Activated naive CD8-positive, alpha-beta T cell treated with anti-CD3 and anti-CD28 coated beads, Interleukin-2, amount 50 U/mL, for 24 hours (primary cell): ENCODE measurements around the gene GAREM1.
"Not testable (repeated sequence)": the region's sequence is repeated elsewhere in the genome, so short reads cannot be mapped to it uniquely, and the experiment has no call there.

Experiments
- ATAC-seq: fragments of 150-1000 bp; cut with Tn5 transposase; one replicate; pipeline ENCODE4 v1.10.0; 2021
- DNase-seq: peaks from one replicate; pipeline ENCODE4 v3.0.0; 2021
- H3K27ac Mint-ChIP-seq: one replicate; pipeline ENCODE4 v1.8.0; 2021; ENCODE audit warnings: mild to moderate bottlenecking, mixed read lengths
- H3K27me3 Mint-ChIP-seq: one replicate; pipeline ENCODE4 v1.8.0; 2021; ENCODE audit warnings: mixed read lengths
- H3K36me3 Mint-ChIP-seq: one replicate; pipeline ENCODE4 v1.8.0; 2021; ENCODE audit warnings: low read depth, mixed read lengths
- H3K4me1 Mint-ChIP-seq: one replicate; pipeline ENCODE4 v1.8.0; 2021; ENCODE audit warnings: mixed read lengths
- H3K4me3 Mint-ChIP-seq: one replicate; pipeline ENCODE4 v1.8.0; 2021; ENCODE audit warnings: mild to moderate bottlenecking, moderate library complexity, mixed read lengths
- H3K9me3 Mint-ChIP-seq: one replicate; pipeline ENCODE4 v1.8.0; 2021; ENCODE audit warnings: mixed read lengths

GAREM1 gene

GRCh38 chr18:32298171-32298667 lies 172.5 kb downstream of the GAREM1 start:
- no peaks in the 10 kb centered on the region for H3K4me1 Mint-ChIP-seq
- DNase-seq, result no peak

DNA sequence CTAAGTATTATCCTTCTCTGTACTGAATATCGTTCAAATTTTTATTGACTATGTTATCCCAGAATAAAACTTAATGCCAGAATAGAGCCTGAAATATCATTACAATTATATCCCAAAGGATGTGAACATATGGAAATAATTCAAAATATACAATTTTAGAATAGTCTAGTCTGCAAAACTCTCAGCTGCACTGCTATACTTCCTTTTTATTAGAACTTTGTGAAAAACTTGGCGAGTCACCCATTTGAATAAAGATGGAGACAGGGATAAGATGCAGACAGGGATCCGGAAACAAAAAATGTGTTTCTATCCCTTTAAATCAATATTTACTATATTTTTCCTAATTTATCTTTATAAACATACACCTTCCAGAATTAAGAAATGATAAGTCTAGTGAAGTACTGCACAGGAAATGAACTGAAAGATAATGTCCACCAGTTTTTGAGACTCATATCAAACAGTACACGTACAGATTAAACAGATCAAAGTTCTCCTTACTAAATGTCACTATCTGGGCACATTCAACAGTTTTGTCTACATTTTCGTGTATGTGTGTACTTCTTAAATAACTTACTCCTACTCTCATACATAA lies 173.0 kb downstream of the GAREM1 start:
- no peaks in the 10 kb centered on the region for H3K4me1 Mint-ChIP-seq
- DNase-seq, result no peak
- no peak overlapping the region for H3K4me3 Mint-ChIP-seq

More at GRCh38 chr18:32298171-32298667, 172.5 kb downstream of the GAREM1 start:
- Mint-ChIP-seq H3K27me3 (peaks cover 6% of the 10 kb centered on the region), H3K27ac (no peak overlapping the region), H3K36me3 (no peaks in the 10 kb centered on the region), H3K4me3 (no peak overlapping the region), H3K9me3 (no peaks in the 10 kb centered on the region)
- ATAC-seq, result no peak

DNA sequence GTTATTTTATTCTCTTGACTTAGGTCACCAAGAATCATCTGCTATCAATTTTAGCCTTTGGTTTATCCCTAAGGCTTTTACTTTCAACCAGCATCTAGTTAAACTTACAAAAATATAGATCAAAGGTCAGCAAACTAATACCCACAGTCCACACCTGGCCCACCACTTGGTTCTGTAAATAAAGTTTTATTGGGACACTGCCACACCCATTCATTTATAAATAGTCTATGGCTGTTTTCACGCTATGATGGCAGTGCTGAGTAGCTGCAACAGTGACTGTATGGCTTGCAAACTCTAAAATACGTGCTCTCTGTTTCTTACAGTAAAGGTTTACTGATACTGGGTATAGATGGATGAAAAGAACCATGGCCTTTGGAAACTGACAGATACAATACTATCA lies 173.8 kb downstream of the GAREM1 start:
- H3K27ac Mint-ChIP-seq, result no peak overlapping the region
- no peaks in the 10 kb centered on the region for H3K36me3 Mint-ChIP-seq
- H3K9me3 Mint-ChIP-seq, result no peaks in the 10 kb centered on the region
- H3K4me1 Mint-ChIP-seq, result no peaks in the 10 kb centered on the region
- H3K4me3 Mint-ChIP-seq, result no peak overlapping the region
- DNase-seq, result no peak
- peaks cover 8% of the 10 kb centered on the region for H3K27me3 Mint-ChIP-seq
- no peak for ATAC-seq

More for the DNA sequence above, 173.0 kb downstream of the GAREM1 start:
- Mint-ChIP-seq H3K27ac (no peak overlapping the region), H3K9me3 (no peaks in the 10 kb centered on the region), H3K27me3 (peaks cover 6% of the 10 kb centered on the region), H3K36me3 (no peaks in the 10 kb centered on the region)
- no peak for ATAC-seq

DNA sequence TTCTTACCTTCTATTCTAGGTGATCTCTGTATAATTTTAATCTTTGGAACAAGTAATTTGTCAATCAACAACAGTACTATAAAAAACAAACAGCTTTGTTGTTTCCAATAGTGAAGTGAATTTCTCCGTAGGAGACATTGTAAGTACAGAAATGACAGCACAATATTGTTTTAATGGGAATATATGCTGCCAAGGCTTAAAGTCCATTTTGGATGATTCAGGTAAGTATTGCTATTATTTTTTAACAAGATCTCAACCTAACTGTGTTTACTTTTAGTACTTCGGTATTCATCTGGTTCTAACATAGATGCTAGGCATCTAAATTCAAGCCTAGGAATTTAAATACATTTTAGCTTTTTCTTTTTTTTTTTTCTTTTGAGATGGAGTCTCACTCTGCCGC lies 175.1 kb downstream of the GAREM1 start:
- Mint-ChIP-seq H3K4me3 (no peak overlapping the region), H3K27ac (no peak overlapping the region), H3K9me3 (no peaks in the 10 kb centered on the region), H3K36me3 (no peaks in the 10 kb centered on the region), H3K27me3 (peaks cover 10% of the 10 kb centered on the region), H3K4me1 (no peaks in the 10 kb centered on the region)
- no peak for DNase-seq
- ATAC-seq, result no peak

DNA sequence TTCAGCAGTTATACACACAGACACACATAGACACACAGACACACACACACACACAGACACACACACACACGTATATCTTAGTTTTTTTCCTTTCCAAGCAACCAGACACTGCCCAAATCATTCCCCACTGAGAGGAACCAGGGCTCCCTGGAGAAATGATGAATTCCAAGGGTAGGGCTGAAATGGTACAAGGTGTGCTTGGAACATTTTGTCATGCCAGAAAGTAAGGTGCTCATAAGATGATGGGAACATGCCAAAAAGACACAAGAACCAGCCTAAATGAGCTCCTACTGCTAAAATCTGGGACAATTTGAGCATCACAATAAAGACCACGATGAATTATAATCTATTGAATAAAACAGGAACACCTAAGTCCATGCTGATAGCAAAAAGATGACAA lies 177.6 kb downstream of the GAREM1 start:
- H3K36me3 Mint-ChIP-seq, result no peaks in the 10 kb centered on the region
- no peaks in the 10 kb centered on the region for H3K4me1 Mint-ChIP-seq
- H3K4me3 Mint-ChIP-seq, result no peak overlapping the region
- DNase-seq (no peak), ATAC-seq (no peak)
- no peaks in the 10 kb centered on the region for H3K9me3 Mint-ChIP-seq
- H3K27ac Mint-ChIP-seq, result no peak overlapping the region
- peaks cover 5% of the 10 kb centered on the region for H3K27me3 Mint-ChIP-seq

- not testable (repeated sequence) for H3K9me3 Mint-ChIP-seq, H3K36me3 Mint-ChIP-seq, H3K27me3 Mint-ChIP-seq, H3K4me1 Mint-ChIP-seq, H3K27ac Mint-ChIP-seq, DNase-seq, H3K4me3 Mint-ChIP-seq, ATAC-seq
Observed at GRCh38 chr18:32291623-32292022, 179.1 kb downstream of the GAREM1 start.

- H3K4me1 Mint-ChIP-seq, result no peaks in the 10 kb centered on the region
- no peak for DNase-seq
- no peak overlapping the region for H3K27ac Mint-ChIP-seq
- H3K9me3 Mint-ChIP-seq, result no peaks in the 10 kb centered on the region
- no peak for ATAC-seq
- no peak overlapping the region for H3K4me3 Mint-ChIP-seq
- H3K36me3 Mint-ChIP-seq, result no peaks in the 10 kb centered on the region
- H3K27me3 Mint-ChIP-seq, result peaks cover 9% of the 10 kb centered on the region
Observed at GRCh38 chr18:32290810-32291209, 179.9 kb downstream of the GAREM1 start.

GRCh38 chr18:32289483-32290075 lies 181.1 kb downstream of the GAREM1 start:
- peak; percentile 24 for DNase-seq

GRCh38 chr18:32287873-32288272 lies 182.8 kb downstream of the GAREM1 start:
- no peak overlapping the region for H3K4me3 Mint-ChIP-seq
- no peaks in the 10 kb centered on the region for H3K36me3 Mint-ChIP-seq
- H3K27ac Mint-ChIP-seq, result no peak overlapping the region
- H3K4me1 Mint-ChIP-seq, result no peaks in the 10 kb centered on the region
- DNase-seq (no peak), ATAC-seq (no peak)
- H3K9me3 Mint-ChIP-seq, result no peaks in the 10 kb centered on the region
- H3K27me3 Mint-ChIP-seq, result peaks cover 9% of the 10 kb centered on the region

More at GRCh38 chr18:32289483-32290075, 181.1 kb downstream of the GAREM1 start:
- Mint-ChIP-seq H3K27ac (no peak overlapping the region), H3K4me1 (no peaks in the 10 kb centered on the region), H3K27me3 (peaks cover 9% of the 10 kb centered on the region), H3K9me3 (no peaks in the 10 kb centered on the region), H3K36me3 (no peaks in the 10 kb centered on the region), H3K4me3 (no peak overlapping the region)
- no peak for ATAC-seq

DNA sequence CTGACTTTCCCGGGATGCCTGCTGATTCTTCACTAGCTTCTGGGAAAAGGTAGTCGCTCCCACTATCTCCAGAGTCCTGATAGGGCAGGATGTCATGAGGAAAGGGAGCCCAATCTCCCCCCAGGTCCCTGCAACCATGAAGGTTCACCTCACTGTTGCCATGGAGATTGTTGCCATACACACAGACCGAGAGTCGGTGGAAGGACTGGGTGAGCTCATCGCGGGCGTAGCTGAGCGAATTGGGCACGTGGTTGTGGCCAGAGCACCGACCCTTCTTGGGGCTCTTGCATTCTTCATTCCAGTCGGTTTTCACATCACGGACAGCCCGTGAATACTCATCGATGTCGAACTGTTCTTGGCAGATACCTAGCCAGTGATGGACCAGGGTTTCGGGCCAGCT lies 183.4 kb downstream of the GAREM1 start:
- Mint-ChIP-seq H3K27ac (no peak overlapping the region), H3K27me3 (peaks cover 9% of the 10 kb centered on the region), H3K9me3 (no peaks in the 10 kb centered on the region), H3K36me3 (no peaks in the 10 kb centered on the region), H3K4me3 (no peak overlapping the region), H3K4me1 (no peaks in the 10 kb centered on the region)
- no peak for DNase-seq
- ATAC-seq, result no peak

- Mint-ChIP-seq H3K9me3 (no peaks in the 10 kb centered on the region), H3K4me3 (no peak overlapping the region), H3K4me1 (no peaks in the 10 kb centered on the region), H3K27ac (no peak overlapping the region), H3K36me3 (no peaks in the 10 kb centered on the region), H3K27me3 (peaks cover 8% of the 10 kb centered on the region)
- DNase-seq (no peak), ATAC-seq (no peak)
Observed at GRCh38 chr18:32286749-32287148, 183.9 kb downstream of the GAREM1 start.

- H3K36me3 Mint-ChIP-seq, result no peaks in the 10 kb centered on the region
- DNase-seq, result no peak
- H3K4me3 Mint-ChIP-seq, result no peak overlapping the region
- H3K4me1 Mint-ChIP-seq, result no peaks in the 10 kb centered on the region
- no peak for ATAC-seq
- peaks cover 6% of the 10 kb centered on the region for H3K27me3 Mint-ChIP-seq
- H3K27ac Mint-ChIP-seq, result no peak overlapping the region
- H3K9me3 Mint-ChIP-seq, result no peaks in the 10 kb centered on the region
Observed at GRCh38 chr18:32284284-32284683, 186.4 kb downstream of the GAREM1 start.

DNA sequence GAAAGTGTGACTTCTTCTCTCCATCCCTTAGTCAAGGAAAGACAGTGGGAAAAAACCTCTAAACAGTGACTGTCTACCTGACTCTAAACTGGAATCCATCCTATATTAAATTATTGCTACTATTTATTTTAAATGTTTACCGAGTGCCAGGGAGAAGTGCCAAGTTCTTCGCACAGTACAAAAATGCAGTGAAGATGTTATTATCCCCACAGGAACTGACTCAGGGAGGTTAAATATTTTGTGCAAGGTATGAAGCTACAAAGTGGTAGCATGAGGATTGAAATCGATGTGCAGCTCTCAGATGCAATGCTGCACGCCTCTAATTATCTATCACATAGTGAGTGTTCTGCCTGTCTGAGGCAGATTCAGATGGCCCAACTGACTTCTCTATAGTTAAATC lies 189.8 kb downstream of the GAREM1 start:
- H3K4me1 Mint-ChIP-seq, result no peaks in the 10 kb centered on the region
- H3K27ac Mint-ChIP-seq, result no peak overlapping the region
- ATAC-seq (no peak), DNase-seq (no peak)
- no peaks in the 10 kb centered on the region for H3K9me3 Mint-ChIP-seq
- H3K4me3 Mint-ChIP-seq, result no peak overlapping the region
- peaks cover 6% of the 10 kb centered on the region for H3K27me3 Mint-ChIP-seq
- H3K36me3 Mint-ChIP-seq, result no peaks in the 10 kb centered on the region

DNA sequence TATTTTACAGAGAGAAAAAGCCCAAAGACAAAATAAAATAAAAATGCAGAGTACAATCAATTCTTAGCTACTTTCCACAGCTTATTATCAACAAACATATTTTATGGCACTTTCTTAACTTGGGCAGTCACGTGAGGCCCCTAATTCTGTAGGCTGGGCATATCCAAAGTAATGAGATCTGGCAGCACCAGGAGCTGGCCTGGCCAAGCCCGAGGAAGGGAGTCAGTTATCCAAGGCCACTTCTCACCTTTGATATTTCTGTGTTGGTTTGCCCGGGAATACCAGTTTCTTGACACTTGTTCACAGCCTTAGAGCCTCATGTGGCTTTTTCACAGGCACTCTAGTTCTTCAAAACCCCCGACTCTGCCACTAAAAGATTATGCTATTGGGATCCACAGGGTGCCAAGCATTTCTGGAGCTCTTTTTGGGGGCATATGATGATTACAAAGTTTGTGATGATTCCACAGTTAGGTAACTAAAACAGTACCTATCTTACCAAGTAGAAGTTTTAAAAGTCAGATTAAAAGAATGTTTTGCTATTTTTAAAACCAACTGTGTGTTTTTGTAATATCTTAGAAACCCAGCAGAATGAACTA lies 190.4 kb downstream of the GAREM1 start:
- no peaks in the 10 kb centered on the region for H3K36me3 Mint-ChIP-seq
- no peak for DNase-seq
- no peaks in the 10 kb centered on the region for H3K9me3 Mint-ChIP-seq
- no peak overlapping the region for H3K4me3 Mint-ChIP-seq
- peaks cover 6% of the 10 kb centered on the region for H3K27me3 Mint-ChIP-seq
- no peak overlapping the region for H3K27ac Mint-ChIP-seq
- ATAC-seq, result no peak
- H3K4me1 Mint-ChIP-seq, result no peaks in the 10 kb centered on the region

- Mint-ChIP-seq H3K36me3 (no peaks in the 10 kb centered on the region), H3K9me3 (no peaks in the 10 kb centered on the region), H3K27ac (no peak overlapping the region), H3K27me3 (peaks cover 6% of the 10 kb centered on the region), H3K4me3 (no peak overlapping the region), H3K4me1 (no peaks in the 10 kb centered on the region)
- no peak for ATAC-seq
- DNase-seq, result no peak
Observed at GRCh38 chr18:32278177-32278799, 192.4 kb downstream of the GAREM1 start.
